SW 1271 (cell line): ENCODE results near the gene BEND3.
"Not testable (repeated sequence)": the region's sequence is repeated elsewhere in the genome, so short reads cannot be mapped to it uniquely, and the experiment has no call there.

Source experiments
- DNase-seq, 2 experiments: peaks; one replicate each; lab custom pipeline; 2025; lab: John Stamatoyannopoulos, UW

BEND3 gene

DNA sequence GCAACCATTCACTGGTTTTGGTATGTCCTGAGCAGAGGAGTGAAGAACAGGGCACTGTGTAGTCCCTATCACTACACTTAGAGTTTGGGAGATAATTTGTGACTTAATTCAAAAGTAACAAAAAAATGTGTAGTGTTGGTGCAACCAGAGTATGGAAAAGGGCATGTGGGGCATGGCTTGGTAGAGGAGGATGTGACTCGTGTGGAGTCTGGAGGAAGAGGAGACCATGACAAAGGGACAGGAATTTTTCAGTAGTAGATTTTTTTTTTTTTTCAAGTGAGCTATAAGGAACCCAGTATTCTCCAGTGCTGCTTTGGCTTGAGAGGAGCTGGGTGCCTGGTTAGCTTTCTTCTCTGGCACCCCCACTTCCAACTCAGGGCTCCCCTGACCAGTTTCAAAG, 82.2 kb downstream of the BEND3 start:
- DNase-seq, result no peak

- DNase-seq, result no peak
Observed at GRCh38 chr6:107032051-107032450, 83.3 kb downstream of the BEND3 start.

DNA sequence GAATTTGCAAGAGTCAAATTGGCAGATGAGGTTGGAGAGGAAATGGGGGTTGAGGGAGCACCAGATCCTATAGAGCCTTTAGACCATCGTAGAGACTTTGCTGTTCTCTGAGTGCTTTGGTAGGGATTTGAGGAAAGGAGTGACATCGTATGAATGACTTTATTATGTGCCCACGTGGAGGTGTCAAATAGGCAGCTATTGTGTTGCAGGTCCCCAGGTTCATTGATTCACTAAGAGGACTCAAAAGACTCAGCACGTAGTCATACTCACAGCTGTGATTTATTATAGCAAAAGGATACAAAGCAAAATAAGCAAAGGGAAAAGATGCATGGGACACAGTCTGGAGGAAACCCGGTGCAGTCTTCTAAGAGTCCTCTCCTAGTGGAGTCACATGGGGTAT, 85.2 kb downstream of the BEND3 start:
- no peak for DNase-seq

DNA sequence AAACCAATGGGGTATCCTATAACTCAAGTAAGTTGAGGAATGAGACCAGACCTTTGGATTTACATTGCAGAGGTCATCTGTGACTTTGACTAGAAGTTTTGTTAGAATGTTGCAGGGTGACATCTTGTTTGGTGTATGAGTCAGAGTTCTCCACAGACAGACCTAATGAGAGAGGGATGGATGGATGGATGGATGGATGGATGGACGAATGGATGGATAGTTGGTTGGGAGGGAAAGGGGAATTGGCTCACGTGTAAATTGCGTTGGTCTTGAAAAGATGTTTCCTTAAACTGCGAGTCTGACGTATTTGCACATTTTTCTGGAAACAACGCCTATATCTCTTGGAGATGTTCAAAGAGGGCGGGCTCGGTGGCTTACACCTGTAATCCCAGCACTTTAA, 88.3 kb downstream of the BEND3 start:
- DNase-seq, result no peak

DNA sequence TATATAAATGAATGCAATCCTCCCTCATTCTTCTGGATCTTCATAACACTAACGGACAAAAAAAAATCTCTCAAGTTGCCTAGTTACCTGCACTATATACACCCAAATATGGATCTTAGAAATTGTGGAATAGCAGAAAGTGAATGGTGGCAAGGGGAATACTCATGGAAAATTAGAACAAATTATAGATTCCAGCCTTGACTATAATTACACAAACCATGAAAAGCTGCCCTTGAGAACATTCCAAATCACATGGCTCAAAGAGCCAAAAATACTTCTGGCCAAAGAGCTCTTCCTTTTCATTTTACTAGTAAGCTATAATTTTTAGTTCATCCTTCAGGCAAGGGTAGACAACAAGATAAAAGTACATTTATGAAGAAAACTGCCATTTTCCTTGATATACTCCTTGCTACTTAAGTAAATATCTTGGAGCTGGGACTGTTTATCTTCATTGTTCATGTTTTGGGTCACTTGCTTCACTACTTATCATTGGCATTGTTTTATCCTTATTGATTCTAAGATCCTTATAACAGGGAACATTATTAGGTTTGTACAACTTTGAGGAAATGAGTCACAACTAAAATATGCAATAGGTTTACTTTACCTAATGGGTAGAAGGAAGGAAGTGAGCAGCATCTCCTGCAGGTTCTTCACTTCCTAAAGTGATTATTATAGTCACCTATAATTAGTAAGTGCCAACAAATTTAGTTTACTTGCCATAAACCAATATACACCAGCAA, 93.7 kb downstream of the BEND3 start:
- no peak for DNase-seq

GRCh38 chr6:107020239-107020638, 95.1 kb downstream of the BEND3 start:
- DNase-seq, result no peak

DNA sequence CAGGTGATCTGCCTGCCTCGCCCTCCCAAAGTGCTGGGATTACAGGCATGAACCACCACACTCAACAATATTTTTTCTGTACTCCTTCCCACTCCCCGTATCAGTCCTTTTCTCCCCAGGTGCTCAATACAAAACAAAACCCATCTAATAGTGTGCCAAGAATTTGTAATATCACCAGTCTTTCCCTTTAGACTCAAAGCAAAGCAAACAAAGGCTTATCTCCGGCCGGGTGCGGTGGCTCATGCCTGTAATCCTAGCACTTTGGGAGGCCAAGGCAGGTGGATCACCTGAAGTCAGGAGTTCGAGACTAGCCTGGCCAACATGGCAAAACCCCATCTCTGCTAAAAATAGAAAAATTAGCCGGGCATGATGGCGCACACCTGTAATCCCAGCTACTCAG, 95.7 kb downstream of the BEND3 start:
- DNase-seq, result not testable (repeated sequence)

- DNase-seq, result no peak
Observed at GRCh38 chr6:107019047-107019446, 96.3 kb downstream of the BEND3 start.
